ENCODE results near the gene VPS37C. TPM values are rescaled to one million over a fixed set of nuclear protein-coding genes. Genes with fewer than 3 reads are reported as not detected.

VPS37C gene
- total and polyA plus RNA-seq, 10 of the 15 experiments (the other 5 are each of a cell fraction or from before 2014, with no cell fraction given), result 0.39 to 16.5 (median 7.8) TPM

DNA sequence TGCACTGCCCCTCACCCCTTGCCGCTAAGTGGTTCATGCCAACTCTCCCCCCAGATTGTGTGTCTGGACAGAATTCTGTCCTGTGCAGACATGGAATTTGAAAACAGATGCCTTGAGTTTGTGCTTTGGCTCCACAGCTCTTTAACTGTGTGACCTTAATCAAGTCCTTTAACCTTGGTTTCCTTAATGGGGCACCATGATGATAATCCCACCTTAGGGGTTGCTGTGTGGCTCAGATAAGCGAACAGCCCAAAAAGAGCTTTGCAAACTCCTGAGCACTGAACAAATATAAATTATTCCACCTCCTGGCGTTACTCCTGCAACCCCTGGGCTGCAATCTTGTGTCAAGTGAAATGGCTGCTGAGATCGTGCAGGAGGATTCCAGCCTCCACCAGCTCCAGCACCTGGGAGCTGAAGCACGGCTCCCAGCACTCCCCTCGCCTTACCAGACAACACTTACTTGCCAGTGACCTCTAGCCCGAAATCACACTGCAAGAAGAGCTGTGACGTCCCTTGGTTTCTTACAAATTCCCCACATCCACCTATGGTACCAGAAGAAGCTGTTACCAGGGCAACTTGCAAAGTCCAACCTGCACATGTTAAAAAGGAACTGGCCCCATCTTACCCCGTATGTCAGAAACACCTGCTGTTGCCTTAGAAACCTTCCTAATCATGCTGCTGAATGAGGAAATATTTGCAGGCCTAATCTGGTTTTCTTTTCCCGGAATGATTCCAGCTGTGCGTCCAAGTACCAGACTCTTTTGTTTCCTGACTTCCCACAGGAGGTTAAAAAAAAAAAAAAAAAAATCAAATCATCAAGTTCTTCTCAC is 13.2 kb downstream of the VPS37C start (continued):
- no peak for TF ChIP-seq ZBTB11 (CRISPR knock-in tag; IDR thresholded peaks at IDR 0.05)
- no peak for TF ChIP-seq SPI1 (IDR thresholded peaks at IDR 0.05; ENCODE audit: borderline replicate concordance, insufficient read depth, low read depth, low read length)
- TF ChIP-seq, protein P1, sequence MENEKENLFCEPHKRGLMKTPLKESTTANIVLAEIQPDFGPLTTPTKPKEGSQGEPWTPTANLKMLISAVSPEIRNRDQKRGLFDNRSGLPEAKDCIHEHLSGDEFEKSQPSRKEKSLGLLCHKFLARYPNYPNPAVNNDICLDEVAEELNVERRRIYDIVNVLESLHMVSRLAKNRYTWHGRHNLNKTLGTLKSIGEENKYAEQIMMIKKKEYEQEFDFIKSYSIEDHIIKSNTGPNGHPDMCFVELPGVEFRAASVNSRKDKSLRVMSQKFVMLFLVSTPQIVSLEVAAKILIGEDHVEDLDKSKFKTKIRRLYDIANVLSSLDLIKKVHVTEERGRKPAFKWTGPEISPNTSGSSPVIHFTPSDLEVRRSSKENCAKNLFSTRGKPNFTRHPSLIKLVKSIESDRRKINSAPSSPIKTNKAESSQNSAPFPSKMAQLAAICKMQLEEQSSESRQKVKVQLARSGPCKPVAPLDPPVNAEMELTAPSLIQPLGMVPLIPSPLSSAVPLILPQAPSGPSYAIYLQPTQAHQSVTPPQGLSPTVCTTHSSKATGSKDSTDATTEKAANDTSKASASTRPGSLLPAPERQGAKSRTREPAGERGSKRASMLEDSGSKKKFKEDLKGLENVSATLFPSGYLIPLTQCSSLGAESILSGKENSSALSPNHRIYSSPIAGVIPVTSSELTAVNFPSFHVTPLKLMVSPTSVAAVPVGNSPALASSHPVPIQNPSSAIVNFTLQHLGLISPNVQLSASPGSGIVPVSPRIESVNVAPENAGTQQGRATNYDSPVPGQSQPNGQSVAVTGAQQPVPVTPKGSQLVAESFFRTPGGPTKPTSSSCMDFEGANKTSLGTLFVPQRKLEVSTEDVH (IDR thresholded peaks at IDR 0.05; ENCODE audit: low read depth, partially characterized antibody), result no peak

Data from GM12878 (cell line).